IMR-90 (cell line): ENCODE data around the gene PEX11A. TPM values are rescaled to one million over a fixed set of nuclear protein-coding genes. Genes with fewer than 3 reads are reported as not detected.

ENCODE experiments used
- ATAC-seq: fragments of 200-7000 bp; cut with Tn5 transposase; 2 replicates; pipeline ENCODE4 v1.9.1; 2020; ENCODE audit warnings: low read depth, mild to moderate bottlenecking, moderate library complexity
- BruUV-seq: library from RNA; stranded (reverse); fragments of 400-500 nt; replicated peaks from 2 replicates; lab custom pipeline; 2021; lab: Mats Ljungman, UMichigan
- CTCF ChIA-PET: fragments of 300-600 bp; formaldehyde crosslinking; extraction: SDS; loops from one replicate; lab custom pipeline; 2021; ENCODE audit warnings: antibody characterized with exemption; lab: Yijun Ruan, JAX
- POLR2A ChIA-PET: fragments of 300-600 bp; sonication (Branson Sonifier 250); formaldehyde crosslinking; loops from one replicate; lab custom pipeline; 2022; ENCODE audit warnings: antibody characterized with exemption; ENCODE audit not compliant: unreplicated experiment; lab: Charles Lee
- DNase-seq: peaks from one replicate; pipeline ENCODE4 v3.0.0; 2013
- H2AFZ ChIP-seq: replicated peaks from 2 replicates; pipeline ENCODE3; 2013; ENCODE audit warnings: low read length, mild to moderate bottlenecking; ENCODE audit not compliant: poor library complexity
- H2AK5ac ChIP-seq: 2 replicates; pipeline ENCODE4 v1.6.1; 2013; ENCODE audit warnings: low read depth, low read length, inconsistent platforms
- H2AK9ac ChIP-seq: replicated peaks from 2 replicates; pipeline ENCODE3; 2013; ENCODE audit warnings: mild to moderate bottlenecking, low read depth, low read length, moderate library complexity; ENCODE audit not compliant: poor library complexity
- H2BK120ac ChIP-seq: 2 replicates; pipeline ENCODE4 v1.6.1; 2013; ENCODE audit warnings: low read depth, low read length, inconsistent platforms
- H2BK15ac ChIP-seq: 3 replicates; pipeline ENCODE4 v1.6.1; 2013; ENCODE audit warnings: low read depth, low read length, inconsistent platforms
- H2BK20ac ChIP-seq: 2 replicates; pipeline ENCODE4 v1.6.1; 2013; ENCODE audit warnings: low read depth, mild to moderate bottlenecking, inconsistent platforms, low read length, moderate library complexity
- H2BK5ac ChIP-seq: 2 replicates; pipeline ENCODE4 v1.6.1; 2013; ENCODE audit warnings: mild to moderate bottlenecking, low read depth, low read length, inconsistent platforms; ENCODE audit not compliant: poor library complexity, severe bottlenecking
- H3K14ac ChIP-seq: replicated peaks from 2 replicates; pipeline ENCODE4 v1.6.1; 2013; ENCODE audit warnings: low read depth, low read length, inconsistent platforms
- H3K18ac ChIP-seq: 2 replicates; pipeline ENCODE4 v1.6.1; 2013; ENCODE audit warnings: low read depth, low read length, control low read depth
- H3K23ac ChIP-seq: 2 replicates; pipeline ENCODE4 v1.6.1; 2013; ENCODE audit warnings: low read depth, low read length, inconsistent platforms
- H3K27ac ChIP-seq: 2 replicates; pipeline ENCODE4 v1.5.1; 2013; ENCODE audit warnings: mild to moderate bottlenecking, control low read depth, low read length; ENCODE audit not compliant: insufficient read depth
- H3K27me3 ChIP-seq: 2 replicates; pipeline ENCODE4 v1.6.1; 2013; ENCODE audit warnings: low read length; ENCODE audit not compliant: control insufficient read depth, insufficient read depth
- H3K36me3 ChIP-seq: 2 replicates; pipeline ENCODE4 v1.6.1; 2013; ENCODE audit warnings: low read length, mixed read lengths; ENCODE audit not compliant: control insufficient read depth, insufficient read depth
- H3K4ac ChIP-seq: 2 replicates; pipeline ENCODE4 v1.6.1; 2013; ENCODE audit warnings: low read depth, low read length, inconsistent platforms
- H3K4me1 ChIP-seq: 2 replicates; pipeline ENCODE4 v1.6.1; 2013; ENCODE audit warnings: low read length, mixed read lengths; ENCODE audit not compliant: control insufficient read depth, insufficient read depth
- H3K4me2 ChIP-seq: 2 replicates; pipeline ENCODE4 v1.6.1; 2013; ENCODE audit warnings: low read depth, mild to moderate bottlenecking, control low read depth, low read length, moderate library complexity
- H3K4me3 ChIP-seq: 2 replicates; pipeline ENCODE4 v1.5.1; 2013; ENCODE audit warnings: low read depth, mild to moderate bottlenecking, control low read depth, low read length, moderate library complexity; ENCODE audit not compliant: insufficient read depth
- H3K56ac ChIP-seq: 2 replicates; pipeline ENCODE4 v1.6.1; 2013; ENCODE audit warnings: low read length, inconsistent platforms; ENCODE audit not compliant: insufficient read depth; ENCODE audit errors: extremely low read depth
- H3K79me1 ChIP-seq, 2 experiments: 2 replicates each; pipeline ENCODE4 v1.6.1; 2013; ENCODE audit warnings: low read length in 2 of 2, inconsistent platforms in 1 of 2, low read depth in 1 of 2
- H3K9ac ChIP-seq: 2 replicates; pipeline ENCODE4 v1.6.1; 2013; ENCODE audit warnings: low read depth, low read length, control low read depth
- H3K9me1 ChIP-seq: 2 replicates; pipeline ENCODE4 v1.6.1; 2013; ENCODE audit warnings: low read length, inconsistent platforms; ENCODE audit not compliant: insufficient read depth
- H3K9me3 ChIP-seq: 2 replicates; pipeline ENCODE4 v1.6.1; 2013; ENCODE audit warnings: low read length; ENCODE audit not compliant: control insufficient read depth, insufficient read depth
- H4K20me1 ChIP-seq: 2 replicates; pipeline ENCODE4 v1.6.1; 2013; ENCODE audit warnings: low read length, inconsistent platforms; ENCODE audit not compliant: insufficient read depth
- H4K5ac ChIP-seq: 2 replicates; pipeline ENCODE4 v1.6.1; 2013; ENCODE audit warnings: mild to moderate bottlenecking, low read depth, low read length, control low read depth
- H4K8ac ChIP-seq, 2 experiments: 2 replicates each; pipeline ENCODE4 v1.6.1; 2013; ENCODE audit warnings: low read depth in 2 of 2, low read length in 2 of 2, control low read depth in 1 of 2, inconsistent platforms in 1 of 2
- H4K91ac ChIP-seq: 2 replicates; pipeline ENCODE4 v1.6.1; 2013; ENCODE audit warnings: low read depth, low read length, inconsistent platforms; ENCODE audit not compliant: insufficient read depth
- MAFK ChIP-seq: IDR thresholded peaks from 2 replicates; pipeline ENCODE4 v1.6.1; 2012; ENCODE audit warnings: low read depth, low read length, improper control_type of control experiment
- MAZ ChIP-seq: IDR thresholded peaks from 2 replicates; pipeline ENCODE4 v1.6.1; 2012; ENCODE audit warnings: low read depth, mild to moderate bottlenecking, low read length, improper control_type of control experiment, moderate library complexity, borderline replicate concordance
- MXI1 ChIP-seq: IDR thresholded peaks from 2 replicates; pipeline ENCODE4 v1.6.1; 2012; ENCODE audit warnings: low read depth, mild to moderate bottlenecking, low read length, moderate library complexity, borderline replicate concordance
- RAD21 ChIP-seq: IDR thresholded peaks from 2 replicates; pipeline ENCODE4 v1.6.1; 2012; ENCODE audit warnings: low read length, improper control_type of control experiment
- WGBS, 2 experiments: methylation state at CpG; one replicate each; pipeline versions ENCODE4 v1.1.5 to v1.1.7; 2013; ENCODE audit warnings: missing lambda C conversion rate in 2 of 2; ENCODE audit not compliant: insufficient read length in 1 of 2; ENCODE audit errors: extremely low coverage in 2 of 2; 5-methylcytosine and 5-hydroxymethylcytosine counted together
- dilution Hi-C: fragments of 300-500 bp; cut with HindIII; formaldehyde crosslinking; loops from one replicate; pipeline ENCODE4 v1.14.3; 2018; ENCODE audit warnings: low sequenced_read_pairs; ENCODE audit not compliant: unreplicated experiment
- in situ Hi-C: fragments of 300-500 bp; cut with MboI; formaldehyde crosslinking; loops from 3 replicates; pipeline ENCODE4 v1.14.3; 2019; ENCODE audit warnings: low sequenced_read_pairs, inconsistent platforms, mixed read lengths
- intact Hi-C: fragments of 100-400 bp; cut with micrococcal nuclease; formaldehyde crosslinking; loops from 2 replicates; pipeline ENCODE4 v1.10.0; 2022
- polyA plus RNA-seq, 3 experiments: library from polyadenylated mRNA; depleted of rRNA; stranded (reverse); fragments of >200 nt; gene quantifications; 2 replicates each; pipeline ENCODE4 v1.2.3, GENCODE V29; 2012; ENCODE audit warnings: low replicate concordance in 1 of 3
- total RNA-seq: library from RNA; depleted of rRNA; stranded (reverse); fragments of >200 nt; gene quantifications from 2 replicates; pipeline ENCODE4 v1.2.3, GENCODE V29; 2012

The PEX11A gene
- total and polyA plus RNA-seq, 2 of the 4 experiments (the other 2 are of a cell fraction) = 4.2 to 10.2 TPM

DNA sequence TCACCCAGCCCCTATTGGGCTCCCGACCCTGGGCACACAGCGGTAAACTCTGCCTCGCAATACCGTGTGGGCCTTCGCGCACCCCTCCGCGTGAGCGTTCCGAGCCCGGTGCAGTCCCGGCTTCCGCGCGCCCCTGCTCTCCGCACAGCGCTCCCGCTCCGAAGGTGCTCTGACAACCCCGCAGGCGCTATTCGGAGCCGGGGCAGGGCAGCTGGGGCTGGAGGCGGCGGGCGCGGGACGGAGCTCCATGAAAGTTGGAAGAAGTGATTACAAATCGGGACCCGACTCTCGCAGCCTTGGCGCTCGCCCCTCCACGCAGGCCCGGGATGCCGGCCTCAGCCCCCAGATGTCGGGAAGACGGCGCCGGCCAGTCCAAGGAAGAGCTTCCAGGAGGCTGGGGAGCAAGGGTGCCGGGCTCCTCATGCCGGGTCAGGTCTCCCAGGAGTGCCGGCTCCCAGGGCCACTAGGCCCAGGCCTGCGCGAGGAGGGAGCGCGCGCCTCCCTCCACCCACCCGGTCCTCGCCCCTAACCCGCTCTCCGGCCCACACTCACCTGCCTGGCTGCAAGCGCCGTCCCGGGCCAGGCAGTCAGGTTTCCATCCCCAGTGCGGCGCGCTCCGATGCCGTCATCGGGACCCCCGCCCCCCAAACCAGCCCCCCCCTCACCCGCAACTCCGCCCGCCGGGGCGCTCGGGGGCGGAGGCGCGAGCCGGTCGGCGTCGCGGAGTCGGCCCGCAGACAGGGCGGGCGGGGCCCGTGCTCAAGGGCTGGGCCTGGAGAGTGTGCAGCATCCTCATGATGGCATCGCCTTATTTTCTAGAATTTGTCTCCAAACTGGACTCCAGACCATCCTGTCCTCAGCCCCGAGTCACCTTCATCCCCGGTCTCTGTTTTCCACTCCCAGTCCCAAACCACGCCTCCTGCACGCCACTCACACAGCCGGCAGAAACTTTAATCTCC is 35.4 kb downstream of the PEX11A start, which contains the start of gene KIF7:
Gene KIF7 (minus strand): TSS at position 621 of the 959 bp plus-strand sequence. CDS start 2,537 bp downstream, outside the sequence.
- no TSS peak for BruUV-seq
- DNase-seq = peak; percentile 47
- 1% methylated on average over 29 of the region's 87 CpGs; no CpG with 5 or more reads in 1 of the 2 experiments for WGBS, 2 experiments
- CTCF ChIA-PET = no interaction called here
- no peak within 1 kb of the TSS; the same call in 1 of the 2 replicates for H3K18ac ChIP-seq
- POLR2A ChIA-PET = interaction anchor here (0.6 kb wide), 1 partner anchor 11 kb away, joined by 3 read pairs; no protein-coding TSS in a partner anchor
- H4K5ac ChIP-seq = peak within 1 kb of the TSS; percentile 75
- H2BK15ac ChIP-seq = peak within 1 kb of the TSS; percentile 20; the same call in 1 of the 3 replicates
- peaks cover 6% of the 10 kb centered on the region for H3K36me3 ChIP-seq
- no peaks in the 10 kb centered on the region for H3K27me3 ChIP-seq
- peak; percentile 94 for ATAC-seq
- H3K23ac ChIP-seq = peak within 1 kb of the TSS; percentile 70
- in situ Hi-C loops = no loop called here
- H3K4ac ChIP-seq = peak within 1 kb of the TSS; percentile 70
- H3K4me2 ChIP-seq = peak within 1 kb of the TSS; percentile 87
- peak within 1 kb of the TSS; percentile 85 for H4K91ac ChIP-seq
- TF ChIP-seq RAD21 (no peak), MAFK (no peak), MXI1 (no peak), MAZ (peak; percentile 59; the same call in 1 of the 2 replicates)
- intact Hi-C loops = no loop called here
- peak within 1 kb of the TSS; percentile 93 for H2AFZ ChIP-seq
- dilution Hi-C loops = no loop called here
- peaks cover 16 to 35% of the 10 kb centered on the region in 2 experiments for H3K79me1 ChIP-seq
- H3K27ac ChIP-seq = peak within 1 kb of the TSS; percentile 20; the same call in 1 of the 2 replicates
- H4K8ac ChIP-seq = peak within 1 kb of the TSS; percentile 78 to 84
- peak within 1 kb of the TSS; percentile 95 for H3K4me3 ChIP-seq
- no peaks in the 10 kb centered on the region for H3K9me3 ChIP-seq
- H3K4me1 ChIP-seq = peaks cover 5% of the 10 kb centered on the region
- peak within 1 kb of the TSS; percentile 49; the same call in 1 of the 2 replicates for H2BK20ac ChIP-seq
- peak within 1 kb of the TSS; percentile 48 for H3K14ac ChIP-seq
- peak within 1 kb of the TSS; percentile 9 for H2BK5ac ChIP-seq
- peak within 1 kb of the TSS; percentile 71 for H3K9ac ChIP-seq
- H2AK5ac ChIP-seq = peak within 1 kb of the TSS; percentile 51; the same call in 1 of the 2 replicates
- H3K9me1 ChIP-seq = peaks cover 10% of the 10 kb centered on the region
- peak within 1 kb of the TSS; percentile 41 for H2BK120ac ChIP-seq
- H3K56ac ChIP-seq = peak within 1 kb of the TSS; percentile 17
- peak within 1 kb of the TSS; percentile 94 for H2AK9ac ChIP-seq
- H4K20me1 ChIP-seq = peaks cover 16% of the 10 kb centered on the region
